Gastroesophageal sphincter (tissue), 3 donors: ENCODE measurements around the gene SPACA7.

Experiments
- CTCF ChIP-seq, 4 experiments: fragments of 200-600 bp in 2 of 4; fragments of 450-650 bp in 2 of 4; sonication (generic) in 1 of 4; IDR thresholded peaks; one replicate each; pipeline ENCODE4 v1.5.1; 2017 to 2019; ENCODE audit warnings: antibody characterized with exemption in 4 of 4, mild to moderate bottlenecking in 2 of 4, moderate library complexity in 2 of 4
- EP300 ChIP-seq: sonication (generic); formaldehyde crosslinking; IDR thresholded peaks from one replicate; pipeline ENCODE4 v1.6.1; 2017; ENCODE audit warnings: antibody characterized with exemption, mild to moderate bottlenecking

- no peak for TF ChIP-seq CTCF (IDR thresholded peaks at IDR 0.05)
- no peak for TF ChIP-seq EP300
Observed at GRCh38 chr13:112348642-112349345, 27.4 kb upstream of the SPACA7 start.
